AG09319 (cell line): ENCODE results near the gene DISP3.

Experiments used
- DNase-seq: peaks from one replicate; pipeline ENCODE4 v3.0.0-alpha.2; 2010; ENCODE audit warnings: low read depth; ENCODE audit errors: extremely low read depth
- CTCF ChIP-seq: IDR thresholded peaks from 2 replicates; pipeline ENCODE4 v1.5.1; 2011; ENCODE audit warnings: low read depth, mild to moderate bottlenecking, inconsistent platforms, low read length, moderate library complexity

The DISP3 gene

GRCh38 chr1:11522400-11523235 is 43.7 kb downstream of the DISP3 start:
- no peak for DNase-seq
- no peak for TF ChIP-seq CTCF

GRCh38 chr1:11523261-11523660 is 44.3 kb downstream of the DISP3 start:
- TF ChIP-seq CTCF = no peak
- DNase-seq = no peak

GRCh38 chr1:11523746-11524464 is 45.0 kb downstream of the DISP3 start:
- no peak for TF ChIP-seq CTCF
- no peak for DNase-seq

- no peak for DNase-seq
- no peak for TF ChIP-seq CTCF
Measured at GRCh38 chr1:11524465-11525150, 45.7 kb downstream of the DISP3 start.

GRCh38 chr1:11525151-11525505 is 46.2 kb downstream of the DISP3 start:
- no peak for DNase-seq
- TF ChIP-seq CTCF = no peak

GRCh38 chr1:11525516-11525915 is 46.6 kb downstream of the DISP3 start:
- no peak for TF ChIP-seq CTCF
- DNase-seq = no peak
